Activated CD4-positive, CD25-positive, alpha-beta regulatory T cell treated with anti-CD3 and anti-CD28 coated beads, Interleukin-2, amount 50 U/mL, for 24 hours (primary cell): Measurements from ENCODE around the gene ITIH2.
"Not testable (repeated sequence)": the region's sequence is repeated elsewhere in the genome, so short reads cannot be mapped to it uniquely, and the experiment has no call there.

Source experiments
- ATAC-seq, 2 donors: fragments of 150-1000 bp; cut with Tn5 transposase; one replicate each; pipeline ENCODE4 v1.10.0; 2021; ENCODE audit warnings: mild to moderate bottlenecking in 1 of 2, moderate library complexity in 1 of 2

ITIH2 gene, protein sequence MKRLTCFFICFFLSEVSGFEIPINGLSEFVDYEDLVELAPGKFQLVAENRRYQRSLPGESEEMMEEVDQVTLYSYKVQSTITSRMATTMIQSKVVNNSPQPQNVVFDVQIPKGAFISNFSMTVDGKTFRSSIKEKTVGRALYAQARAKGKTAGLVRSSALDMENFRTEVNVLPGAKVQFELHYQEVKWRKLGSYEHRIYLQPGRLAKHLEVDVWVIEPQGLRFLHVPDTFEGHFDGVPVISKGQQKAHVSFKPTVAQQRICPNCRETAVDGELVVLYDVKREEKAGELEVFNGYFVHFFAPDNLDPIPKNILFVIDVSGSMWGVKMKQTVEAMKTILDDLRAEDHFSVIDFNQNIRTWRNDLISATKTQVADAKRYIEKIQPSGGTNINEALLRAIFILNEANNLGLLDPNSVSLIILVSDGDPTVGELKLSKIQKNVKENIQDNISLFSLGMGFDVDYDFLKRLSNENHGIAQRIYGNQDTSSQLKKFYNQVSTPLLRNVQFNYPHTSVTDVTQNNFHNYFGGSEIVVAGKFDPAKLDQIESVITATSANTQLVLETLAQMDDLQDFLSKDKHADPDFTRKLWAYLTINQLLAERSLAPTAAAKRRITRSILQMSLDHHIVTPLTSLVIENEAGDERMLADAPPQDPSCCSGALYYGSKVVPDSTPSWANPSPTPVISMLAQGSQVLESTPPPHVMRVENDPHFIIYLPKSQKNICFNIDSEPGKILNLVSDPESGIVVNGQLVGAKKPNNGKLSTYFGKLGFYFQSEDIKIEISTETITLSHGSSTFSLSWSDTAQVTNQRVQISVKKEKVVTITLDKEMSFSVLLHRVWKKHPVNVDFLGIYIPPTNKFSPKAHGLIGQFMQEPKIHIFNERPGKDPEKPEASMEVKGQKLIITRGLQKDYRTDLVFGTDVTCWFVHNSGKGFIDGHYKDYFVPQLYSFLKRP

DNA sequence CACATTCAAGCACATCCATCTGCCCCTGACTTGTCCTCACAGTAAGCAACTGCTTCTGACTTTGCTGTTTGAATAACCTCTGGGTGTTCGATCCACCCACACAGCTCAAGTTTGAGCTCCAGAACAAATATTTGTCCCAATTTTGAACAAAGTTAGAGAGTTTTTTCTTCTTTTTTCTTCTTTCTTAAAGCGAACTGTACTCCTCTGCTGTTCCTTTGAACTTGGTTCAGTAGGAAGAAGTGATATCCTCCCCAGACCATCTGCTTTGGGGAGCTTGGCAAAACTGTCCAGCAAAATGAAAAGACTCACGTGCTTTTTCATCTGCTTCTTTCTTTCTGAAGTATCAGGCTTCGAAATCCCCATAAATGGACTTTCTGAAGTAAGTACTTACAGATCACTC is at the start of gene ITIH2:
Gene ITIH2 (plus strand): TSS at position 177 of the 400 bp plus-strand sequence. CDS start 119 bp downstream, at position 296.
- no peak for ATAC-seq

DNA sequence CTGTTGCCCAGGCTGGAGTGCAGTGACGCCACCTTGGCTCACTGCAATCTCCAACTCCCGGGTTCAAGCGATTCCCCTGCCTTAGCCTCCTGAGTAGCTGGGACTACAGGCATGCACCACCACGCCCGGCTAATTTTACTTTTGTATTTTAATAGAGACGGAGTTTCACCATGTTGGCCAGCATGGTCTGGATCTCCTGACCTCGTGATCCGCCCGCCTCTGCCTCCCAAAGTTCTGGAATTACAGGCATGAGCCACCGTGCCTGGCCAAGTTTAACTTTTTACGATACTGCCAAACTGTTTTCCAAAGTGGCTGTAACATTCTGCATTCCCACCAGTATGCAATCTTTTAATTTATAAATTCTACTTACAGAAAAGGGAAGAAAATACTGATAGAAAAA is 46.0 kb upstream of the ITIH2 start:
- ATAC-seq: not testable (repeated sequence)

DNA sequence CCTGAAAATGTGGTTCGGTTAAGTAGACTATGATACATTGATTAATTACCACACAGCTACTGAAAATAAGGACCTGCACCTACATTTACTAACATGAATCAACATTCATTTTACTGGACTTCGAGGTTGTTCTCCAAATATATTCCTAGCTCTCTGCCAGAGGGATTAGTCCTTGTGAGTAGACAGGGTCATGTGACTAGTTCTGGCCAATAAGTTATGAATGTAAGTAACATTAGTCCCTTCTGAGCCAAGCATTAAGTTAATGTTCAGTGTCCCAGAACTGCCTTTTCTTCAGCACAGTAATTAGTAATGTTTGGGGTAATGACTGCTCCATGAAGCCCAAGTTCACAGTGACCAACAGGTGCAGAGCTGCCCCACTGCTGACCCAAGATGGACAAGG is 45.6 kb upstream of the ITIH2 start:
- no peak for ATAC-seq

DNA sequence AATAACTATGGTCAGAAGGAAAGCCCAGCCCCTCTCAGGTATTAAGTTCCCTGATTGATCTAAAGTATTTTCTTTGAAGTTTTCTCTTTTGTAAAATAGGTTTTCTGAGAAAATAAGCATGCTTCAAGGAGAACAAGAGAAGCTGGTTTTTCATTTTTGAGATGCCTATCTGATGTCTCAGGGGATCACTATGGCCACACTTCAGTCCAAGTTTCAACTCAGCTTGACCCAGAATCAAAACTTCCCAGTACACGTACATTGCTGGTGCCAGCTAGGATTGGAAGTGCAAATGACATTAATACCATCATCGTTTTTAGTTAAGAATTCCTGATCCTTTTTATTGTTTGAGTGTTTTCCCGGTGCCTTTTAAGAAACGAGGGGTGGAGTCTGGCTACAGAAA is 43.6 kb upstream of the ITIH2 start:
- no peak for ATAC-seq

DNA sequence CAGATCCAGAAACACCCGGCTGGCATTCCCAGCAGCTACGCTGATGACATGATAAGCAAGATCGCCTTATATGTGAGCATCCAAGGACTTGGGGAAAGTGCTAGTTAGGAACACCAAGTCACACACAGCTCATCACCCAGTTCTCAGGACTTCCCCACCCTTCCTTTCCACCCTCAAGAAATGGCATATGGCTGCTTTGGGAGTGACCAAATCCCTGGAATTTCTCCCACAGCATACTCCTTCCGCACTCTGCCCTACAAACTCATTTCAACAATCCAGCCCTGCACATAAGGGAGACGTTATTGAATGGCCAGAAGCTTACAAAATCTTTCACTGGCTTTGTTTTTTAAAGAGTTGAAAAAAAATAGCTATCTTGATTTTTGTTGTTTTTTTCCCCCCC is 40.6 kb upstream of the ITIH2 start:
- no peak for ATAC-seq

DNA sequence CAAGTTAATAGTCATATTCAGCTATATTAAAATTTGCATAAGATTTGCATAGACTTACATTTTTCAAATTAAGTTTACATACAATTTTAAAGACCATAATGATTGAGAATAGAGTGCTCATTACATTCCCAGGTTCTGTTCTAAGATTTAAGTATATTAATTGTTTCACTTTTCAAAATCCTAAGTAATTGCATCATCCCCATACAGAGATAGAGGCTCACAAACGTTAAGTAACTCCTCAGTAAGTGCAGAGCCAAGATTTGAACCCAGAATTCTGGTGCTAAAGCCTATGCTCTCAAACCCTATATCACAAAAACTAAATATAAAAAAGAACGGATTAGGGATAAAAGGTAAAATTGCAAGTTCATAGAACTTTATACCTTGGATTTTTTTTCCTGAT is 38.4 kb upstream of the ITIH2 start:
- no peak for ATAC-seq

DNA sequence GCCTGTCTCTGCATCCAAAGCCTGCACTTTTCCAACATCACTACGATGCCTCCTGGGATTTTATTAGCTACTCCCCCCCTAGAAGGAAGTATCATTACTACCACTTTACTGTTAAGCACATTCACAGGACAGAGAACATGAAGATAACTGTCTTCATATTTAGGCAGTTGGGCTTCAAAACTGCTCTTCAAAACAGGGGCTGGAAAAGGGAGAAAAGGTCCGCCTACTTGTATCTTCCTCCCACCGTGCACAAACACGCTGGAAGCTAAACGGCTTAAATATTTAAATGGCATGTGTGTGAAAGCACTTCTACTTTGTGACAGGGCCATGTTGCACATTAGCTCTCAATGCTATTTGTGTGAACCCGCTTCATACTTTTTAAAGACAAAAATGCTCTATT is 37.3 kb upstream of the ITIH2 start:
- no peak for ATAC-seq

DNA sequence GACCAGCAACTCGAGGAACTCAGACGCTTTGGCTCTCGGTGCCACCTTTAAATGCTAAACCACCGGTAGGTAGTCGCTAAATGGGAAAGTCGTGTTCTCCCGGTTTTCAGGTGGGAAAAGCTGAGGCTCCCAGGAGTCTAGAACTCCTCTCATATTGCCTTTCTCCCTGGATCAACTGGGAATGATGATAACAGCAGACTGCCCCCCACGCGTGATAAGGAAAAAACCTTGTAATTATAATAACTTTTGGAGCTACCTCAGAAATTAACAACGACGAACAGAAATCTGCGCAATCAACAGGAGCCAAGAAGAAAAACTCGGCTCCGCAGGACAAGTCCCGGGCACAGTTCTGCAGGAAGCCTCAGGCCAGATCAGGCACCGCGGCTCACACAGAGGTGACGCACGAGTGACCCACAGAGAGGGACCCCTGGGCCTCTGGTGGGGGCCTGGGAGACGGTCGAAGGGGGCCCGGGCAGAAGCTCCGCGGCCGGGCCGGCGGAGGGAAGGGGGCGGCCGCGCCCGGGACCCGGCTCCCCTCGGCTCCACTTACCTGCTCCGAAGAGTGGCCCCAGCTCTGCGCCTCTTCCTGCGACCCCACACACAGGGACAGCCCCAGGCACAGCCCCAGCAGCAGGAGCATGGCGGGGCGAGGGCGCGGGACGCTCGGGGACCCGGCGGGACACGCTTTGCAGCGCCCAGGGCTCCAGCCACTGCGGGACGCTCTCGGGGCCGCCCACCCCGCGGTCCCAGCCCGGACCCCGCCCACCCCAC is 36.7 kb upstream of the ITIH2 start, which contains the start of gene ITIH5:
Gene ITIH5 (minus strand): TSS at position 714 of the 771 bp plus-strand sequence. CDS start 74 bp downstream, at position 640.
- ATAC-seq: no peak

DNA sequence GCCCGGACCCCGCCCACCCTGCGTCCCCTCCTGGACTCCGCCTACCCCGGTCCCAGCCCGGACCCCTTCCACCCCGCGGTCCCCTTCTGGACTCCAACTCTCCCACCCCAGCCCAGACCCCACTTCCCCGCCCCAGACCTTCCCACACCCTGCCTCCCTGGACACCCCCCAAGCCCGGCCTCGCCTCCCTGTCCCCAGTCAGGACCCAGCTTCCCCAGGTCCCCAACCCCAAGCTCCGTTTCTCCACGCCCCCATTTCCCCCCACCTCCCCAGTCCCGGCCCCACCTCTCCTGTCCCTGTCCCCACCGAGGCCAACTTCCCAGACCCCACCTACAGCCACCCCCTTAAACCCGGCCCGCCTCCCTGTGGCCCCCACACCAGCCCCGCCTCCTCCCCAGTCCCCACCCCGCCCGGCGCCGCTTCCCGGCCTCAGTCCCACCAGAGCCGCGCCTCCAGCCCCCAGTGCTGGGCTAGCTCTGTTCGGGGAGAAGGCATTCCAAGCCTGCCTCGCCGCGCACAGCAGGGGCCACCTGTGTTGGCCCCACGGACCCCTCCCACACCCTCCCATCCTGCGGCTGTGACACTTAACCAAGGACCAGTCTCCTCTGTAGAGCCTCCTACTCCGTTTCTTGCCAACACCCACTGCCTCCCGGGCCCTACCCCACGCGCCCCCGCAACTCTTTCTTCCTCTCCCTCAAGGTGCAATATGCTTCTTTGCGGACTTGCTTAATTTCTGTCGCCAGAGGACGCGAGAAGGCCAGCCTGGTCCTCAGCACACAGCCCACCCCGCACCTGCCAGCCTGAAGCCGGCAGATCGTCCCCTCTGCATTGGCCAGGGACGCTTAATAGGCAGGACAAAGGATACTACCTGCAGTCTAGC is 35.6 kb upstream of the ITIH2 start:
- ATAC-seq: peak in 1 of 2 donors; percentile 25

DNA sequence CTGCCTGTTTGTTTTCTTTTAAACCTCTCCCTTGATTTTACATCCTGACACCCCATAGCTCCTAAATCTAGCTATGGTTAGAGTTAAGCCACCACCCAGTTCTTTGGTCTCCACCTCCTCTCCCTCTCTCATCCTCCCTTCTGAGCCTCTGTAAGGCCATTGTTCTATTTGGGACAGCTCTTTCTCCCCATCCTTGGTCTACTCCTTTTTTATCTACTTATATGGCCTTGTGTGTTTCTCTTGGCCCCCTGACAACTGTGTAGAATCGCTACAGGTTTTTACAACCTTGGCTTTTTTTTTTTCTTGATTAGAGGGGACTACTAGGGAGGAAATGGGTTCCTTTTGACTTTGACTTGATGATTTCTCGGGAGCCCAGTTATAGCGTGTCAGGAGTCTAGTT is 33.0 kb upstream of the ITIH2 start:
- no peak for ATAC-seq

DNA sequence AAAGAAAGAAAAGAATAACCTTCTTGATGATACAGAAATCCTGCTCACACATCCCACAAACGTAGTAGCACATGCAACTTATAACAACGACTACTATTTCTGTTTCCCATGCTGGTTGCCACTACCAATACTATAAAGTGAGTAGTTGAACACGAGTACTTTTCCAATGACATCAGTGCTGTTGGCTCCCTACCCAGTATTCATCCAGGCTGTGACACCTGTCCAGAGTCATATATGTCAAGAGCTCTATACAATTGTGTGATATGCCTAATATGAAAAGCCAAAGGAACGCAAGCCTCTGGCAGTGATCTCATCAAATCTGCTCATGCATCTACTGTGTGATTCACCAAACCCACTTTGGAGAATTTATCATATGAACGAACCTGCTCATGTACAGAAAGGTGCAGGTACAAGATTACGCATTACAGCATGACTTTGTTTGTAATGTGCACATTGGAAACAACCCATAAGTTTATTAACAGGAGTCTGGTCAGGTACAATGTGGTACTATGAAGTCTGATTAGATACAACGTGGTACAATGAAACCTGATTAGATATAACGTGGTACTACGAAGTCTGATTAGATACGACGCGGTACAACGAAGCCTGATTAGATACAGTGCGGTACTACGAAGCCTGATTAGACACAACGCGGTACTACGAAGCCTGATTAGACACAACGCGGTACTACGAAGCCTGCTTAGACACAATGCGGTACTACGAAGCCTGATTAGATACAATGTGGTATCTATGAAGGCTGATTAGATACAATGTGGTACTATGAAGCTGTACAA is 30.6 kb upstream of the ITIH2 start:
- ATAC-seq: no peak

DNA sequence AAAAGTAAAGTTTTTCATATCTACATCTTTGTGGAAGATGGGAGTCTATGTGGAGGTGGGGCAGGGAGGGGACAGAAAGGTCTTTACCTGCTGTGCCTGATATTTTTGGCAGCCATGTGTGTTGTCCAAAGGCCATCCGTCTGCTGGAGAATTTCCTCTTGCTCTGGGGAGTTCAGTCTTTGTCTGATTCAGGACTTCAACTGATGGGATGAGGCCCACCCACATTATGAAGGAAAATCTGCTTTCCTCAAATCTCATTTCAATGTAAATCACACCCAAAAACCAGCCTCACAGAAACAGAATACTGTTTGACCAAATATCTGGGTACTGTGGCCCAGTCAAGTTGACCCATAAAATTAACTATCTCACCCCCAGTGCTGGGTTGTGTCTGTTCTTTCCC is 23.9 kb upstream of the ITIH2 start:
- no peak for ATAC-seq

DNA sequence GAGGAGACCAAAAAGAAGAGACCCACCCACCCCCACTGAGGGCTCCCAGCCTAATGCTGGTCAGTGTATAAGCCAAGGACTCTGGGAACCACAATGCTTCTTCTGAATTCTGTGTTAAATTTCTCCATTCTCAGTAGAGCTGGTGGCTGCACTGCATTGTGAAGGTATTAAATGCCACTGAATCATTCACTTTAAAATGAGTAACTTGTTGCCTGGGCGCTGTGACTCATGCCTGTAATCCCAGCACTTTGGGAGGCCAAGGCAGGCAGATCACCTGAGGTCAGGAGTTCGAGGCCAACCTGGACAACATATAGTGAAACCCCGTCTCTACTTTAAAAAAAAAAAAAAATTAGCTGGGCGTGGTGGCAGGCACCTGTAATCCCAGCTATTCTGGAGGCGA is 23.0 kb upstream of the ITIH2 start:
- not testable (repeated sequence) for ATAC-seq

DNA sequence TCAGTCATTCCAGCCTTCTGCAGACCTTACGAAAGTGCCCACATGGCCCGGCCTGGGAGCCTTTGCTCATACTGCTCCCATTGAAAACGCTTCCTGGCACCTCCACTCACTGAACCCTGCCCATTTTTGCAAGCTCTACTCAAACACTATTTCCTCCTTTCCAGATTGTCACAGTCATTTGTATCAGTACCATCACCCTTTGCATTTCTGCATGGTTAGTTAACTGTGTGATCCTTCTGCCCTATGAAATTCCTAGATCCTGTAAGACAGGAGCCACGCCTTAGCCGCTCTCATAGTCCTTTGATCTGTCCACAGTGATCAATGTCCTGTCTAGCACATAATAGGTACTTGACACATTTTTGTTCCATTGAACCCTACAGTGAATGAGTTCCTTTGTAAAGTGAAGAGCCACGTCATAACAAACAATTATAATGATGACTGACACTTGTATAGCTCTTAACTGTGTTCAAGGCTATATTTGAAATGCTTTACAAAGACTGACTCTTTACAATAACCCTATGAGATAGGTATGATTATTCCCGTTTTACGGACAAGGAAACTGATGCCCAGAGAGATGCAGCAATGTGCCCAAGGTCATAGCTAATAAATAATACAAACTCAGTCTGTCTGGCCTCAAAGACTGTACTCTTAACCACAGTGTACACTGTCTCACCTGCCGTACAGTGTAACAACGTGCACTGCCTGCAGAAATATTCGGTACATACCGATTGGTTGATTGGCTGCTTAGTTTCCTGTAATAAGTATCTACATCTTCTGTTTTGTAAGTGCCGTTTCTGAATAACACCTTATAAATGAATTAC is 16.6 kb upstream of the ITIH2 start:
- ATAC-seq: no peak

DNA sequence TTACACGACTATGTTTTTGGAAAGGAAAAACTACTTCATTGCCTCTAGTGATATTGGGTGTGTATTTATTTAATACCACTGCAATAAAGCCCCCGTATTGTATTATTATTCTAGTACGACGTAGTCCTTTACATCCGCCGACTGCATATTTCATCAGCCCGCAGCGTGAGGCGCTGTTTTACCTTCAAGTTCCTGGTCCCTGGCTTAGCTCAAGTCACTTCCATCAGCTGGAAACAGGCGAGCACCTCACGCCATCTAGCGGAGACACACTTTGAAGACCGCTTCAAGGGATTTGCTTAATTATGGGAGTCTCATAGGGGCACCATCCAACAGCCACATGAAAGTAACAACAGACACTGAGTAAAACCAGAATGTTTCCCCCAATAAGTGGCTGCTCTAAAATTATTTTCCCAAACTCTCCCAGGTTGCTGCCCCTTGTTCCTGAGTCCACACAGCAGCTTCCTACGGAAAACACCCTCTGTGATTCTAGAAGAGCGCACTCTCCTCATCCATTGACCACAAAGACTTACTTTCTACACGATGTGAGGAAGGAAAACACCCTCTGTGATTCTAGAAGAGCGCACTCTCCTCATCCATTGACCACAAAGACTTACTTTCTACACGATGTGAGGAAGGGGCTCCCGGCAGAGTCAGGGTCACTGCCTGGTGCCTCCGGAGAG is 15.7 kb upstream of the ITIH2 start:
- ATAC-seq: peak; percentile 80

DNA sequence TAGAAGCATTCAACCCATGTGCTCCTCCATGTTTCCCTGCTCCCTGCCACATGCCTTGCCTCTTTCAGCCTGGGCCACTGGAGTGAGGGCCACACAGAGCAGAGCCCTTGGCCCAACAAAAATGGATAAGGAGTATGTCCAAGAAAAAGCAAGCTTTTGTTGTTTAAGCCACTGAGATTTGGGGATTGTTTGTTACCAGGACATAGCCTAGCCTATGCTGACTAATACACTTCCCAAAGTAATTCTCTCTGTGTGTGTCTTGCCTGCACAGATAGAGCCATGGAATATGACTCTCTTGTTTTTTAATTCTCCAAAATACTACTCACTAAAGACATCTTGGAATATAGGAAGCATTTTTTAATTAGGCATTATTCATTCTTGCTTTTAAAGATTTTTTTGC is 13.5 kb upstream of the ITIH2 start:
- ATAC-seq: no peak

DNA sequence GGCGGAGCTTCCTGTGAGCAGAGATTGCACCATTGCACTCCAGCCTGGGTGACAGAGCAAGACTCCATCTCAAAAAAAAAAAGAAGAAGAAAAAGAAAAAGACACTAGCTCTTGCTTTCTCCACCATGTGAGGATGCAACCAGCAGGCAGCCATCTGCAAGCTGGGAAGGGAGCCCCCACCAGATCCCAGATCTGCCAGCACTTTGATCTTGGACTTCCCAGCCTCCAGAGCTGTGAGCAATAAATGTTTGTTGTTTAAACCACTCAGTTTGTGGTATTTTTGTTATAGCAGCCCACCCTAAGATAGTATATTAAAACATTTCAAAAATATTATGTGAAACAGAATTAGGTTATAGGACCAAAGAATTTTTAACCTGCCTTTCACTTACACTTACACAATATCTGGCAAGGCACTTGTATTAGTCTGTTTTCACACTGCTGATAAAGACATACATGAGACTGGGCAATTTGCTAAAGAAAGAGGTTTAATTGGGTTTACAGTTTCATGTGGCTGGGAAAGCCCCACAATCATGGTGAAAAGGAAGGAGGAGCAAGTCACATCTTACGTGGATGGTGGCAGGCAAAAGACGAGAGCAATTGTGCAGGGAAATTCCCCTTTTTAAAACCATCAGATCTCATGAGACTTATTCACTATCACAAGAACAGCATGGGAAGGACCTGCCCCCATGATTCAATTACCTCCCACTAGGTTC is 12.1 kb upstream of the ITIH2 start:
- peak; percentile 54 to 67 for ATAC-seq

DNA sequence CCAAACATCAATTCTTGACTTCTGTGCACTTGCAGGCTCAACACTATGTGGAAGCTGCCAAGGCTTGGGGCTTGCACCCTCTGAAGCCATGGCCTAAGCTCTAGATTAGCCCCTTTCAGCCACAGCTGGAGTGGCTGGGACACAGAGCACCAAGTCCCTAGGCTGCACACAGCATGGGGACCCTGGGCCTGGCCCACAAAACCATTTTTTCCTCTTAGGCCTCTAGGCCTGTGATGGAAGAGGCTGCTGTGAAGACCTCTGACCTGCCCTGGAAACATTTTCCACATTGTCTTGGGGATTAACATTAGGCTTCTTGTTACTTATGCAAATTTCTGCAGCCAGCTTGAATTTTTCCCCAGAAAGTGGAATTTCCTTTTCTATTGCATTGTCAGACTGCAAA is 10.7 kb upstream of the ITIH2 start:
- ATAC-seq: not testable (repeated sequence)

DNA sequence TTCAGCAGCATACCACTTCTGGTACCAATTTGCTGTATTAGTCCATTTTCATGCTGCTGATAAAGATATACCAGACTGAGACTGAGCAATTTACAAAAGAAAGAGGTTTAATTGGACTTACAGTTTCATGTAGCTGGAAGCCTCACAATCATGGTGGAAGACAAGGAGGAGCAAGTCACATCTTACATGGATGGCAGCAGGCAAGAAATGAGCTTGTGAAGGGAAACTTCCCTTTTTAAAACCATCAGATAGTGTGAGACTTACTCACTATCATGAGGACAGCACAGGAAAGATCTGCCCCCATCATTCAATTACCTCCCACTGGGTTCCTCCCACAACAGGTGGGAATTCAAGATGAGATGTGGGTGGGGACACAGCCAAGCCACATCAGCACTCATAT is 9.9 kb upstream of the ITIH2 start:
- ATAC-seq: not testable (repeated sequence)
